Measurements from ENCODE around the gene ARID3C.
A peak's percentile ranks its signal among the peaks of the same experiment; 100 is the strongest.

The ARID3C gene

GRCh38 chr9:34603610-34604231, 25.1 kb downstream of the ARID3C start:
- Histone ChIP-seq H3K27me3 (no peaks in the 10 kb centered on the region), H3K4me3 (no peak overlapping the region), H3K4me1 (no peaks in the 10 kb centered on the region), H3K9me3 (no peaks in the 10 kb centered on the region), H3K36me3 (no peaks in the 10 kb centered on the region), H3K27ac (no peak overlapping the region)
- DNase-seq = peak; percentile 85
- intact Hi-C loops (cut with DNase I; ENCODE audit: low total_unique reads) = no loop called here
- TF ChIP-seq CTCF (IDR thresholded peaks at IDR 0.05) = peak; percentile 87 to 88

GRCh38 chr9:34601937-34602573, 26.8 kb downstream of the ARID3C start:
- Histone ChIP-seq H3K27ac (no peak overlapping the region), H3K4me1 (no peaks in the 10 kb centered on the region), H3K27me3 (peaks cover 0 to 4% of the 10 kb centered on the region in 2 donors), H3K9me3 (no peaks in the 10 kb centered on the region), H3K36me3 (no peaks in the 10 kb centered on the region), H3K4me3 (no peak overlapping the region)
- no peak for DNase-seq
- TF ChIP-seq CTCF (IDR thresholded peaks at IDR 0.05) = no peak
- intact Hi-C loops (cut with DNase I; ENCODE audit: low total_unique reads) = no loop called here

- Histone ChIP-seq H3K27ac (no peak overlapping the region), H3K27me3 (peaks cover 0 to 4% of the 10 kb centered on the region in 2 donors), H3K4me1 (no peaks in the 10 kb centered on the region), H3K36me3 (no peaks in the 10 kb centered on the region), H3K4me3 (no peak overlapping the region), H3K9me3 (no peaks in the 10 kb centered on the region)
- no peak for DNase-seq
- no peak for TF ChIP-seq CTCF (IDR thresholded peaks at IDR 0.05)
- intact Hi-C loops (cut with DNase I; ENCODE audit: low total_unique reads) = no loop called here
Measured at GRCh38 chr9:34600908-34601307, 28.0 kb downstream of the ARID3C start.

GRCh38 chr9:34599546-34599945, 29.3 kb downstream of the ARID3C start:
- TF ChIP-seq CTCF (IDR thresholded peaks at IDR 0.05) = no peak
- Histone ChIP-seq H3K4me3 (no peak overlapping the region), H3K27ac (no peak overlapping the region), H3K36me3 (no peaks in the 10 kb centered on the region), H3K9me3 (no peaks in the 10 kb centered on the region), H3K4me1 (peaks cover 0 to 2% (median 0%) of the 10 kb centered on the region in 4 donors), H3K27me3 (peaks cover 0 to 4% of the 10 kb centered on the region in 2 donors)
- intact Hi-C loops (cut with DNase I; ENCODE audit: low total_unique reads) = no loop called here
- DNase-seq = no peak

GRCh38 chr9:34594177-34594576, 34.7 kb downstream of the ARID3C start:
- no peaks in the 10 kb centered on the region for H3K9me3 ChIP-seq
- H3K27me3 ChIP-seq = peaks cover 0 to 33% of the 10 kb centered on the region in 2 donors
- DNase-seq = peak in 1 of 2 donors; percentile 64
- peak overlapping the region; percentile 40 to 67 for H3K27ac ChIP-seq
- no peaks in the 10 kb centered on the region for H3K36me3 ChIP-seq
- TF ChIP-seq CTCF (IDR thresholded peaks at IDR 0.05) = no peak
- intact Hi-C loops (cut with DNase I; ENCODE audit: low total_unique reads) = loop anchor here (5.0 kb wide), 3 partner anchors 47 to 262 kb away; no protein-coding TSS in a partner anchor
- H3K4me3 ChIP-seq = no peak overlapping the region
- peaks cover 0 to 55% (median 42%) of the 10 kb centered on the region in 4 donors for H3K4me1 ChIP-seq

All from tibial artery (tissue), 4 donors.